HCT116 (cell line): ENCODE data around the gene TPD52L3.

Source experiments
- CBX3 ChIP-seq: IDR thresholded peaks from 2 replicates; pipeline ENCODE4 v1.6.1; 2012; ENCODE audit warnings: low read depth
- CEBPB ChIP-seq: IDR thresholded peaks from 2 replicates; pipeline ENCODE4 v1.6.1; 2012; ENCODE audit warnings: low read depth
- CTCF ChIP-seq, 3 experiments: fragments of 200-600 bp in 1 of 3; sonication (generic) in 1 of 3; IDR thresholded peaks in 2 of 3; conservative IDR thresholded peaks in 1 of 3; 2 replicates each; pipeline ENCODE4 v1.5.1; 2012 to 2017; ENCODE audit warnings: low read depth in 2 of 3, low read length in 2 of 3, antibody characterized with exemption in 1 of 3, borderline replicate concordance in 1 of 3, control low read depth in 1 of 3, mild to moderate bottlenecking in 1 of 3, mixed read lengths in 1 of 3, mixed run types in 1 of 3, moderate library complexity in 1 of 3; ENCODE audit not compliant: insufficient read depth in 1 of 3
- ELF1 ChIP-seq: IDR thresholded peaks from 2 replicates; pipeline ENCODE4 v1.6.1; 2012; ENCODE audit warnings: low read depth, borderline replicate concordance
- EZH2 ChIP-seq: fragments of 200-600 bp; sonication (generic); IDR thresholded peaks from 2 replicates; pipeline ENCODE4 v1.6.1; 2017; ENCODE audit warnings: antibody characterized with exemption, mixed run types
- EZH2phosphoT487 ChIP-seq: fragments of 200-600 bp; IDR thresholded peaks from 2 replicates; pipeline ENCODE4 v1.6.1; 2018; ENCODE audit warnings: antibody characterized with exemption, borderline replicate concordance
- JUND ChIP-seq: IDR thresholded peaks from 2 replicates; pipeline ENCODE4 v1.6.1; 2012
- MAX ChIP-seq: IDR thresholded peaks from 2 replicates; pipeline ENCODE4 v1.6.1; 2012
- POLR2A ChIP-seq: IDR thresholded peaks from 2 replicates; pipeline ENCODE4 v1.7.0; 2011; ENCODE audit warnings: borderline replicate concordance; ENCODE audit not compliant: insufficient read depth, insufficient read length; ENCODE audit errors: extremely low read depth
- POLR2AphosphoS5 ChIP-seq: IDR thresholded peaks from 2 replicates; pipeline ENCODE4 v1.6.1; 2011; ENCODE audit warnings: mild to moderate bottlenecking, low read depth, low read length, moderate library complexity
- SIN3A ChIP-seq: IDR thresholded peaks from 2 replicates; pipeline ENCODE4 v1.6.1; 2012; ENCODE audit warnings: low read depth
- TCF7L2 ChIP-seq: IDR thresholded peaks from 2 replicates; pipeline ENCODE4 v1.7.0; 2011; ENCODE audit warnings: borderline replicate concordance, inconsistent platforms; ENCODE audit not compliant: insufficient read depth, insufficient read length; ENCODE audit errors: extremely low read depth
- TF ChIP-seq, protein P1 (sequence below): IDR thresholded peaks from 2 replicates; pipeline ENCODE4 v1.6.1; 2012; ENCODE audit warnings: low read depth

- no peak for TF ChIP-seq CTCF (IDR thresholded peaks at IDR 0.05 in 2 of 3, conservative IDR thresholded peaks at IDR 0.05 in 1 of 3; ENCODE audit: borderline replicate concordance in 1 of 3, insufficient read depth in 1 of 3, low read depth in 2 of 3, low read length in 2 of 3)
- TF ChIP-seq, protein P1, sequence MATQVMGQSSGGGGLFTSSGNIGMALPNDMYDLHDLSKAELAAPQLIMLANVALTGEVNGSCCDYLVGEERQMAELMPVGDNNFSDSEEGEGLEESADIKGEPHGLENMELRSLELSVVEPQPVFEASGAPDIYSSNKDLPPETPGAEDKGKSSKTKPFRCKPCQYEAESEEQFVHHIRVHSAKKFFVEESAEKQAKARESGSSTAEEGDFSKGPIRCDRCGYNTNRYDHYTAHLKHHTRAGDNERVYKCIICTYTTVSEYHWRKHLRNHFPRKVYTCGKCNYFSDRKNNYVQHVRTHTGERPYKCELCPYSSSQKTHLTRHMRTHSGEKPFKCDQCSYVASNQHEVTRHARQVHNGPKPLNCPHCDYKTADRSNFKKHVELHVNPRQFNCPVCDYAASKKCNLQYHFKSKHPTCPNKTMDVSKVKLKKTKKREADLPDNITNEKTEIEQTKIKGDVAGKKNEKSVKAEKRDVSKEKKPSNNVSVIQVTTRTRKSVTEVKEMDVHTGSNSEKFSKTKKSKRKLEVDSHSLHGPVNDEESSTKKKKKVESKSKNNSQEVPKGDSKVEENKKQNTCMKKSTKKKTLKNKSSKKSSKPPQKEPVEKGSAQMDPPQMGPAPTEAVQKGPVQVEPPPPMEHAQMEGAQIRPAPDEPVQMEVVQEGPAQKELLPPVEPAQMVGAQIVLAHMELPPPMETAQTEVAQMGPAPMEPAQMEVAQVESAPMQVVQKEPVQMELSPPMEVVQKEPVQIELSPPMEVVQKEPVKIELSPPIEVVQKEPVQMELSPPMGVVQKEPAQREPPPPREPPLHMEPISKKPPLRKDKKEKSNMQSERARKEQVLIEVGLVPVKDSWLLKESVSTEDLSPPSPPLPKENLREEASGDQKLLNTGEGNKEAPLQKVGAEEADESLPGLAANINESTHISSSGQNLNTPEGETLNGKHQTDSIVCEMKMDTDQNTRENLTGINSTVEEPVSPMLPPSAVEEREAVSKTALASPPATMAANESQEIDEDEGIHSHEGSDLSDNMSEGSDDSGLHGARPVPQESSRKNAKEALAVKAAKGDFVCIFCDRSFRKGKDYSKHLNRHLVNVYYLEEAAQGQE, result no peak
- TF ChIP-seq EZH2phosphoT487, result no peak
- no peak for TF ChIP-seq CBX3
- TF ChIP-seq POLR2AphosphoS5, result no peak
- TF ChIP-seq ELF1, result no peak
- TF ChIP-seq TCF7L2, result no peak
- no peak for TF ChIP-seq EZH2
- TF ChIP-seq POLR2A, result no peak
- TF ChIP-seq JUND, result no peak
- no peak for TF ChIP-seq CEBPB
- TF ChIP-seq MAX, result no peak
- TF ChIP-seq SIN3A, result no peak
Observed at GRCh38 chr9:6304232-6304631, 23.9 kb upstream of the TPD52L3 start.
